Heart left ventricle (tissue), 13 donors: ENCODE results near the gene KRT80.

Source experiments
- CTCF ChIP-seq, 12 donors: fragments of 200-600 bp; sonication (generic) in 4 of 12; IDR thresholded peaks; one replicate each; pipeline versions ENCODE4 v1.5.0 to v1.8.0; 2018 to 2022; ENCODE audit warnings: antibody characterized with exemption in 12 of 12, mild to moderate bottlenecking in 5 of 12
- POLR2A ChIP-seq, 2 donors: fragments of 450-650 bp; IDR thresholded peaks; one replicate each; pipeline ENCODE4 v1.6.1; 2017; ENCODE audit warnings: antibody characterized with exemption in 2 of 2, mild to moderate bottlenecking in 2 of 2, moderate library complexity in 2 of 2
- donor health status: ischemic (EF 13 %, LVEDD 7.1; RV severe dilation, severe dysfunction).
- donor health status: DM: no; HTN: yes; CAD: no.
- donor health status: DM: no; HTN: no; CAD: no.
- donor health status: ischemic (EF 25% LVEDD 6.9; RV normal size, moderate dysfunction).
- donor health status: ischemic (EF 25% LVEDD 5.7; RV mildly dilated, moderate dysfunction).
- donor health status: ischemic (EF 35%, LVEDD 5.7; RV mildly dilated, moderate dysfunction).
- donor health status: nonischemic (EF 11% LVEDD 7.7; RV severe dilation, severe dysfunction).
- donor health status: DM: yes; HTN: yes; CAD: no.
- donor health status: PGD.
- donor health status: ischemic (EF 29% LVEDD 5.4; RV normal size, mild dysfunction).
- donor health status: nonischemic (EF 23%, LVEDD 6.1; RV moderate dilation, normal function).

GRCh38 chr12:52222692-52223091 lies 30.9 kb upstream of the KRT80 start:
- TF ChIP-seq CTCF (IDR thresholded peaks at IDR 0.05) (no peak), POLR2A (IDR thresholded peaks at IDR 0.05) (no peak)
